ENCODE results near the gene DCAF15.

DCAF15 gene

GRCh38 chr19:14002571-14003250 is 50.4 kb downstream of the DCAF15 start:
- TF ChIP-seq, protein P1, sequence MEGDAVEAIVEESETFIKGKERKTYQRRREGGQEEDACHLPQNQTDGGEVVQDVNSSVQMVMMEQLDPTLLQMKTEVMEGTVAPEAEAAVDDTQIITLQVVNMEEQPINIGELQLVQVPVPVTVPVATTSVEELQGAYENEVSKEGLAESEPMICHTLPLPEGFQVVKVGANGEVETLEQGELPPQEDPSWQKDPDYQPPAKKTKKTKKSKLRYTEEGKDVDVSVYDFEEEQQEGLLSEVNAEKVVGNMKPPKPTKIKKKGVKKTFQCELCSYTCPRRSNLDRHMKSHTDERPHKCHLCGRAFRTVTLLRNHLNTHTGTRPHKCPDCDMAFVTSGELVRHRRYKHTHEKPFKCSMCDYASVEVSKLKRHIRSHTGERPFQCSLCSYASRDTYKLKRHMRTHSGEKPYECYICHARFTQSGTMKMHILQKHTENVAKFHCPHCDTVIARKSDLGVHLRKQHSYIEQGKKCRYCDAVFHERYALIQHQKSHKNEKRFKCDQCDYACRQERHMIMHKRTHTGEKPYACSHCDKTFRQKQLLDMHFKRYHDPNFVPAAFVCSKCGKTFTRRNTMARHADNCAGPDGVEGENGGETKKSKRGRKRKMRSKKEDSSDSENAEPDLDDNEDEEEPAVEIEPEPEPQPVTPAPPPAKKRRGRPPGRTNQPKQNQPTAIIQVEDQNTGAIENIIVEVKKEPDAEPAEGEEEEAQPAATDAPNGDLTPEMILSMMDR (IDR thresholded peaks at IDR 0.05), result no peak

DNA sequence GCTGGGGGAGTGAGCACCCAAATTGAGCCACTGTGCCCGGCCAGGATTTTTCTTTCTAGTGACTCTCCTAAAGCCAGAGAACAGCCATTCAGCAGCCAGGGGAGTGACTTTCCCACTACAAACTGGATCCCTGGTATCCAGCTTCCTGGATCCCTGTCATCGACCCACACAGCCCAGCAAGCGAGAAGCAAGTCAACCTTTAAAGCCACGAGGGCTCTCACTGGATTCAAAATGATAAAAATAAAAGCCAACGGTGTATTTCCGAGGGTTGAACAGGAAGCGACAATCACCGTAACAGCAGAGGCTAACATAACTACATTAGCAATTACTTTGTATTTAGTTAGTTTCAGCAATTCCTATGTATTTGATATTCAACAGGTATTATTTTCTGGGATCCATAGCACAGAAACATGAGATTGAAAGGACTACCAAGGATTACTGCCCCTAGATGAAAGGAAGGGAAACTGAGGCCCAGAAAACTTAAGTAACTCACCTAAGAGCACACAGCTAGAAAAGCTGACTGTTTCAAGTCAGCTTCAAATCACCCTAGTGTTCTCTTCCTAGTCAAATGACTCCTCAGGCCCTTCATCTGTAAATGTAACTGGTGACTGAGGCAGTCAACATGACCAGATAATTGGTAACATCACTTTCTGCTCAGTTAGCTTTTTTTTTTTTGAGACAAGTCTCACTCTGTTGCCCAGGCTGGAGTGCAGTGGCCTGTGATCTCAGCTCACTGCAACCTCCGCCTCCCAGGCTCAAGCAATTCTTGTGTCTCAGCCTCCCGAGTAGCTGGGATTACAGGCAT is 51.1 kb downstream of the DCAF15 start:
- H3K9me3 Mint-ChIP-seq, result peaks cover 25% of the 10 kb centered on the region
- peaks cover 37% of the 10 kb centered on the region for H3K4me1 Mint-ChIP-seq
- H3K36me3 Mint-ChIP-seq (ENCODE audit: low read depth), result peaks cover 26% of the 10 kb centered on the region
- H3K27ac Mint-ChIP-seq, result peak overlapping the region; percentile 92
- no peaks in the 10 kb centered on the region for H3K27me3 Mint-ChIP-seq (ENCODE audit: low read depth, poor library complexity)
- H3K4me3 Mint-ChIP-seq, result no peak overlapping the region
- DNase-seq, result no peak
- TF ChIP-seq, protein P1 (IDR thresholded peaks at IDR 0.05), result no peak

More at GRCh38 chr19:14002571-14003250, 50.4 kb downstream of the DCAF15 start:
- H3K27me3 Mint-ChIP-seq (ENCODE audit: low read depth, poor library complexity), result no peaks in the 10 kb centered on the region
- H3K36me3 Mint-ChIP-seq (ENCODE audit: low read depth), result peaks cover 33% of the 10 kb centered on the region
- no peak for DNase-seq
- H3K4me3 Mint-ChIP-seq, result no peak overlapping the region
- peaks cover 35% of the 10 kb centered on the region for H3K4me1 Mint-ChIP-seq
- H3K9me3 Mint-ChIP-seq, result peaks cover 25% of the 10 kb centered on the region
- peak overlapping the region; percentile 93 for H3K27ac Mint-ChIP-seq

DNA sequence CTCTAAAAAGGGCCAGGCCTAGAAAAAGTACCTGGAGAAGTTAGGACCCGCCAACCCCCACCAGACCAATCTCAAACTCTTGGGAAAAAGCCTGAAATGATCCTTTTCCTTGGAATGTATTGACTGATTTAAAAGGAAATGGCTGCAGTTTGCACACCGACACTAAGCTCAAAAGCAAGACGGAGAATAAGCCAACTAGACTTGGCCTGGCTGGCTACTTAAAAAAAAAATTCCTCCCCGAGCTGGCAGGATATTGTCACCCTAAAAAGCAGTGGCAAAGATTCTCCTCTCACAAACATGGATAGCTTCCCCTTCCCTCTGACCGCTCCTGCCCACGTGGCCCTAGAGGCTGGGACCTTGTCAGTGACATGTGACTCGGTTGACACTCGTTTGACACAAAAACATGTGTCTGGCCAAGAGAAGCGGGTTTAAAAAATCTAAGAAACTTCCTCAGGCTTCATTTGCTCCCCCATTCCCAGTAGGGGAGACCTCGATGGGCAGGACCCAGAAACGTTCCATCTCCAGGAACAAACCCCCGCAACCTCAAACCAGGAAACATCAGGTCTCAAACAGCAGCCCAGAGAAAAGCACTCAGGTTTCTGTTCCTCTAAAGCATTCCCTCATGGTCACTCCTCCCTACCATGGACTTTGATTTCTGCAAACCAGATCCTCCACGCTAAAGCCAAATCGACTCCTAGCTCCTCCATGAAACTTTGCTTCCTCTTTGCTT is 52.5 kb downstream of the DCAF15 start:
- H3K9me3 Mint-ChIP-seq, result peaks cover 13% of the 10 kb centered on the region
- no peaks in the 10 kb centered on the region for H3K27me3 Mint-ChIP-seq (ENCODE audit: low read depth, poor library complexity)
- H3K4me1 Mint-ChIP-seq, result peaks cover 40% of the 10 kb centered on the region
- H3K36me3 Mint-ChIP-seq (ENCODE audit: low read depth), result peaks cover 16% of the 10 kb centered on the region
- peak overlapping the region; percentile 97 for H3K27ac Mint-ChIP-seq
- TF ChIP-seq, protein P1 (IDR thresholded peaks at IDR 0.05), result no peak
- peak overlapping the region; percentile 78 for H3K4me3 Mint-ChIP-seq
- no peak for DNase-seq

DNA sequence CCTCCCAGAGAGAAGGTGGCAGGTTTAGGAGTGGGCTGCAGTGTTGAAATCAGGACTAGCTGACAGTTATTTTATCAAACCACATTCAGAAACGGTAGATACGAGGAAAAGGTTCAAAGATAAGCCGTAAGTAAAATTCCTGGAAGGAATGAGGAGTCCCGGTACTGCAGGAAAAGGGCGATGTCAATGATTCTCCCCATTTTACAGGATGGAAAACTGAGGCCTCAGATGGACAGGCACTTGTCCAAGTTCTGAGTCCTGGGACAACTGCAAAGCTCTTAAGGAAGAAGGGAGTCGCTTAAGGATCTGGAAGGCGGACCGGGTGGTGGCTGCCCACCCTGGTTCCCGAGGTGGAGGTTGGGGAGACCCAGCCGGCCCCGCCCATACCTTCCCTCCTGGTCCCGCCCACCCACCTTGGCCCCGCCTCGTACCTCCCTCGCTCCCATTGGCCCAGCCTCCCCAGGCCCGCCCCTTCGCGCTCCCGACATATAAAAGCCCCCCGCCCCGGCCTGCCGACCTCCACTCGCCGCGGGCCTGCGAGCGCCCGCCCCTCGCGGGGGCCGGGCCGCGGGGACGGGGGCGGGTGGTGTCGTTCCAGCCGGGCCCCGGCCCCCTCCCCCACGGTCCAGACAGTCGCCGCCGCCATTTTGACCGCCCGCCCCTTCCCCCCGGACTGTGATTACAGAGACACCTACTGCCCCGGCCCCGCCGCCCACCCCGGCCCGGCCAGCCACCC is 53.2 kb downstream of the DCAF15 start:
- peaks cover 40% of the 10 kb centered on the region for H3K4me1 Mint-ChIP-seq
- H3K27ac Mint-ChIP-seq, result peak overlapping the region; percentile 97
- TF ChIP-seq, protein P1 (IDR thresholded peaks at IDR 0.05), result no peak
- no peaks in the 10 kb centered on the region for H3K27me3 Mint-ChIP-seq (ENCODE audit: low read depth, poor library complexity)
- peaks cover 6% of the 10 kb centered on the region for H3K9me3 Mint-ChIP-seq
- H3K4me3 Mint-ChIP-seq, result peak overlapping the region; percentile 94
- peaks cover 8% of the 10 kb centered on the region for H3K36me3 Mint-ChIP-seq (ENCODE audit: low read depth)
- peak; percentile 96 for DNase-seq

- Mint-ChIP-seq H3K4me3 (peak within 1 kb of the TSS; percentile 94), H3K4me1 (peaks cover 34% of the 10 kb centered on the region), H3K36me3 (ENCODE audit: low read depth) (peaks cover 1% of the 10 kb centered on the region), H3K9me3 (peaks cover under 1% of the 10 kb centered on the region), H3K27ac (peak within 1 kb of the TSS; percentile 100), H3K27me3 (ENCODE audit: low read depth, poor library complexity) (no peaks in the 10 kb centered on the region)
- TF ChIP-seq, protein P1 (IDR thresholded peaks at IDR 0.05), result no peak
- peak; percentile 100 for DNase-seq
Observed at GRCh38 chr19:14006085-14006765, 53.9 kb downstream of the DCAF15 start, which contains the start of gene RFX1. TSS of gene RFX1 (minus strand) at chr19:14006320. CDS start at chr19:13993843, 12,477 bp downstream.

All from nephron progenitor cell (in vitro differentiated cells).